Measurements from ENCODE around the gene TUBB4A. TPM values are rescaled to one million over a fixed set of nuclear protein-coding genes. Genes with fewer than 3 reads are reported as not detected.

Gene TUBB4A
- total and polyA plus RNA-seq, 9 of the 15 experiments (the other 6 are each of a cell fraction or from before 2014, with no cell fraction given) = 0.14 to 7.0 (median 0.75) TPM

DNA sequence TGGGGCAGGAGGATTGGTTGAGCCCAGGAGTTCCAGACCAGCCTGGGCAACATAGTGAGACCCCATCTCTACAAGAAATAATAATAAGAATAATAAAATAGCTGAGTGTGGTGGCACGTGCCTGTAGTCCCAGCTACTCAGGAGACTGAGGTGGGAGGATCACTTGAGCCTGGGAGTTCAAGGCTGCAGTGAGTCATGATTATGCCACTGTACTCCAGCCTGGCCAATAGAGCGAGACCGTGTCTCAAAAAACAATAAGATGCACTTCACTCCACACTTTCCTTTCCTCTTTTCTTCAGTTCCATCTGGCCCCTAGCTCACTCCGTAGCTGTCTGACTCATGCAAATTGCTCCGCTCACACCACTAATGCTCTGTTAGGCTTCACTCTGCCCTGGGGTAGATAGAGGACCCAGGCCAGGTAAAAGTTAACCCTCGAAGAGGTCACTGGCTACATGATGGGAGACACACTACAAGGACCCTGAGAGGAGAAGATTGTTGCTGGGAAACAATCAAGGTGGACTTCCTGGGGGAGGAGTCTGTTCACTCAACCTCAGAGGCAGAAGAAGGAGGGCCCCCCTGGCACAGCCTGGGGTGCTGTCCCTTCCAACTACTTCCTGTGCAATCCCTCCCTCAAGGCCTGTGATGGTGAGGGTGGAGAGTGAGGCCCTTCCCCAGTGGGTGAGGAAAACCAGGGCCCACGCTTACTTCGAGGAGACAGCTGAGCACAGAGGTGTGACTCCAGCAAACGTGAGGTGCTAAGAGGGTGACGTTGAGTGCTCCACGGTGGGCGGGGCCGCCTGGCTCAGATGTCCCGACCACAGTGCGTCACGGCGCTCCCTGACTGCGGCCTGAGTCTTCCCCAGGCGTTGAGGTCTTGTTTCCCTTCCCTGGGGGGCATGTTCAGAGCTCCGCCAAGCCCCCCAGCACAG lies 19.9 kb upstream of the TUBB4A start (continued):
- TF ChIP-seq FOXK1 (CRISPR knock-in tag; IDR thresholded peaks at IDR 0.05; ENCODE audit: borderline replicate concordance) (no peak), XRCC3 (IDR thresholded peaks at IDR 0.05) (no peak), NFATC3 (IDR thresholded peaks at IDR 0.05) (no peak), BRD4 (IDR thresholded peaks at IDR 0.05) (no peak), ZNF766 (CRISPR knock-in tag; conservative IDR thresholded peaks at IDR 0.05) (no peak), TAF15 (IDR thresholded peaks at IDR 0.05; ENCODE audit: low read depth, low read length) (no peak), PHTF2 (CRISPR knock-in tag; IDR thresholded peaks at IDR 0.05) (no peak), FOXA1 (IDR thresholded peaks at IDR 0.05; ENCODE audit: borderline replicate concordance) (no peak), SAFB (IDR thresholded peaks at IDR 0.05; ENCODE audit: borderline replicate concordance, low read depth, low read length) (no peak), SUPT5H (IDR thresholded peaks at IDR 0.05) (no peak), ADNP (tag; IDR thresholded peaks at IDR 0.05) (no peak), GABPB2 (CRISPR knock-in tag; conservative IDR thresholded peaks at IDR 0.05) (no peak), EGR1 (conservative IDR thresholded peaks at IDR 0.05) (0 out of 2 replicates have a peak, but pooled peaks have one; percentile 38), PRMT5 (CRISPR knock-in tag; IDR thresholded peaks at IDR 0.05) (no peak), STAT5B (CRISPR knock-in tag; IDR thresholded peaks at IDR 0.05) (no peak), ZNF699 (CRISPR knock-in tag; IDR thresholded peaks at IDR 0.05; ENCODE audit: insufficient replicate concordance) (no peak), HIVEP1 (CRISPR knock-in tag; IDR thresholded peaks at IDR 0.05) (no peak), RBM25 (IDR thresholded peaks at IDR 0.05; ENCODE audit: low read depth, low read length, severe bottlenecking) (peak; percentile 91)
- TF ChIP-seq, protein P1, sequence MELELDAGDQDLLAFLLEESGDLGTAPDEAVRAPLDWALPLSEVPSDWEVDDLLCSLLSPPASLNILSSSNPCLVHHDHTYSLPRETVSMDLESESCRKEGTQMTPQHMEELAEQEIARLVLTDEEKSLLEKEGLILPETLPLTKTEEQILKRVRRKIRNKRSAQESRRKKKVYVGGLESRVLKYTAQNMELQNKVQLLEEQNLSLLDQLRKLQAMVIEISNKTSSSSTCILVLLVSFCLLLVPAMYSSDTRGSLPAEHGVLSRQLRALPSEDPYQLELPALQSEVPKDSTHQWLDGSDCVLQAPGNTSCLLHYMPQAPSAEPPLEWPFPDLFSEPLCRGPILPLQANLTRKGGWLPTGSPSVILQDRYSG (tag; conservative IDR thresholded peaks at IDR 0.05; ENCODE audit: low read depth) = no peak
- TF ChIP-seq, protein P2, sequence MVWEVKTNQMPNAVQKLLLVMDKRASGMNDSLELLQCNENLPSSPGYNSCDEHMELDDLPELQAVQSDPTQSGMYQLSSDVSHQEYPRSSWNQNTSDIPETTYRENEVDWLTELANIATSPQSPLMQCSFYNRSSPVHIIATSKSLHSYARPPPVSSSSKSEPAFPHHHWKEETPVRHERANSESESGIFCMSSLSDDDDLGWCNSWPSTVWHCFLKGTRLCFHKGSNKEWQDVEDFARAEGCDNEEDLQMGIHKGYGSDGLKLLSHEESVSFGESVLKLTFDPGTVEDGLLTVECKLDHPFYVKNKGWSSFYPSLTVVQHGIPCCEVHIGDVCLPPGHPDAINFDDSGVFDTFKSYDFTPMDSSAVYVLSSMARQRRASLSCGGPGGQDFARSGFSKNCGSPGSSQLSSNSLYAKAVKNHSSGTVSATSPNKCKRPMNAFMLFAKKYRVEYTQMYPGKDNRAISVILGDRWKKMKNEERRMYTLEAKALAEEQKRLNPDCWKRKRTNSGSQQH (CRISPR knock-in tag; IDR thresholded peaks at IDR 0.05) = no peak
- TF ChIP-seq, protein P3, sequence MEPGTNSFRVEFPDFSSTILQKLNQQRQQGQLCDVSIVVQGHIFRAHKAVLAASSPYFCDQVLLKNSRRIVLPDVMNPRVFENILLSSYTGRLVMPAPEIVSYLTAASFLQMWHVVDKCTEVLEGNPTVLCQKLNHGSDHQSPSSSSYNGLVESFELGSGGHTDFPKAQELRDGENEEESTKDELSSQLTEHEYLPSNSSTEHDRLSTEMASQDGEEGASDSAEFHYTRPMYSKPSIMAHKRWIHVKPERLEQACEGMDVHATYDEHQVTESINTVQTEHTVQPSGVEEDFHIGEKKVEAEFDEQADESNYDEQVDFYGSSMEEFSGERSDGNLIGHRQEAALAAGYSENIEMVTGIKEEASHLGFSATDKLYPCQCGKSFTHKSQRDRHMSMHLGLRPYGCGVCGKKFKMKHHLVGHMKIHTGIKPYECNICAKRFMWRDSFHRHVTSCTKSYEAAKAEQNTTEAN (CRISPR knock-in tag; IDR thresholded peaks at IDR 0.05) = no peak
- TF ChIP-seq, protein P4, sequence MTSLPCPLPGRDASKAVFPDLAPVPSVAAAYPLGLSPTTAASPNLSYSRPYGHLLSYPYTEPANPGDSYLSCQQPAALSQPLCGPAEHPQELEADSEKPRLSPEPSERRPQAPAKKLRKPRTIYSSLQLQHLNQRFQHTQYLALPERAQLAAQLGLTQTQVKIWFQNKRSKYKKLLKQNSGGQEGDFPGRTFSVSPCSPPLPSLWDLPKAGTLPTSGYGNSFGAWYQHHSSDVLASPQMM (CRISPR knock-in tag; IDR thresholded peaks at IDR 0.05) = no peak
